Parathyroid adenoma (tissue), 2 donors: ENCODE results near the gene CTNND1.

Source experiments
- H2AFZ ChIP-seq: fragments of 300-600 bp; sonication (generic); one replicate; pipeline ENCODE4 v1.7.0; 2017; ENCODE audit warnings: antibody characterized with exemption, mild to moderate bottlenecking
- H3K27ac ChIP-seq: fragments of 300-600 bp; sonication (generic); one replicate; pipeline ENCODE4 v1.7.0; 2017
- H3K27me3 ChIP-seq: fragments of 300-600 bp; sonication (generic); one replicate; pipeline ENCODE4 v1.7.0; 2017; ENCODE audit warnings: low read length; ENCODE audit not compliant: control insufficient read depth, insufficient read depth
- H3K36me3 ChIP-seq: fragments of 300-600 bp; sonication (generic); one replicate; pipeline ENCODE4 v1.7.0; 2017; ENCODE audit warnings: low read length; ENCODE audit not compliant: control insufficient read depth, insufficient read depth
- H3K4me1 ChIP-seq: fragments of 300-600 bp; sonication (generic); one replicate; pipeline ENCODE4 v1.7.0; 2017; ENCODE audit warnings: control low read depth
- H3K4me2 ChIP-seq: fragments of 300-600 bp; sonication (generic); one replicate; pipeline ENCODE4 v1.7.0; 2017; ENCODE audit warnings: low read length
- H3K4me3 ChIP-seq: fragments of 300-600 bp; sonication (generic); one replicate; pipeline ENCODE4 v1.7.0; 2017; ENCODE audit warnings: low read depth, low read length
- H3K79me2 ChIP-seq: fragments of 300-600 bp; sonication (generic); one replicate; pipeline ENCODE4 v1.7.0; 2017; ENCODE audit warnings: control low read depth
- H3K9ac ChIP-seq: fragments of 300-600 bp; sonication (generic); one replicate; pipeline ENCODE4 v1.7.0; 2017; ENCODE audit warnings: mild to moderate bottlenecking
- H3K9me3 ChIP-seq: fragments of 300-600 bp; sonication (generic); one replicate; pipeline ENCODE4 v1.7.0; 2017; ENCODE audit warnings: low read length; ENCODE audit not compliant: control insufficient read depth
- TF ChIP-seq, protein P1 (sequence below): fragments of 300-600 bp; sonication (generic); IDR thresholded peaks from one replicate; pipeline ENCODE4 v1.7.0; 2017; ENCODE audit warnings: antibody characterized with exemption, mild to moderate bottlenecking
- donor health status: primary hyperparathyroidism.

The CTNND1 gene

DNA sequence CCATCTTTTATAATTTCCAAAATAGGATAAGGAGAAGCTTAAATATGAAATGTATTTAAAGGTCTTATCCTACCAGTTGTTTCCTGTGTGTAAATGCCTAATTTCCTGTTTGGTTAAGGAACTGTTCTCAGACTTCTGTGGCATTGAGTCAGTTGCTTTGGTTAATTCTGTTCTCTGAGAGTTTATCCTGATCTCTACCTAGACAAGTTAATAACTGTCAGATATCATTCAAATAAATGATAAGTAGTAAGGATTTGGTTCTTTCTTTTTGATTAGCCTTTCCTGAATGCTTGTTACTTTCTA lies 39.5 kb downstream of the CTNND1 start:
- TF ChIP-seq, protein P1, sequence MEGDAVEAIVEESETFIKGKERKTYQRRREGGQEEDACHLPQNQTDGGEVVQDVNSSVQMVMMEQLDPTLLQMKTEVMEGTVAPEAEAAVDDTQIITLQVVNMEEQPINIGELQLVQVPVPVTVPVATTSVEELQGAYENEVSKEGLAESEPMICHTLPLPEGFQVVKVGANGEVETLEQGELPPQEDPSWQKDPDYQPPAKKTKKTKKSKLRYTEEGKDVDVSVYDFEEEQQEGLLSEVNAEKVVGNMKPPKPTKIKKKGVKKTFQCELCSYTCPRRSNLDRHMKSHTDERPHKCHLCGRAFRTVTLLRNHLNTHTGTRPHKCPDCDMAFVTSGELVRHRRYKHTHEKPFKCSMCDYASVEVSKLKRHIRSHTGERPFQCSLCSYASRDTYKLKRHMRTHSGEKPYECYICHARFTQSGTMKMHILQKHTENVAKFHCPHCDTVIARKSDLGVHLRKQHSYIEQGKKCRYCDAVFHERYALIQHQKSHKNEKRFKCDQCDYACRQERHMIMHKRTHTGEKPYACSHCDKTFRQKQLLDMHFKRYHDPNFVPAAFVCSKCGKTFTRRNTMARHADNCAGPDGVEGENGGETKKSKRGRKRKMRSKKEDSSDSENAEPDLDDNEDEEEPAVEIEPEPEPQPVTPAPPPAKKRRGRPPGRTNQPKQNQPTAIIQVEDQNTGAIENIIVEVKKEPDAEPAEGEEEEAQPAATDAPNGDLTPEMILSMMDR: no peak
- Histone ChIP-seq H3K36me3 (no peaks in the 10 kb centered on the region), H3K4me2 (no peak overlapping the region), H3K27ac (peak overlapping the region; percentile 65), H2AFZ (no peak overlapping the region), H3K79me2 (peaks cover 7% of the 10 kb centered on the region), H3K4me3 (no peak overlapping the region), H3K27me3 (no peaks in the 10 kb centered on the region), H3K4me1 (peaks cover 12% of the 10 kb centered on the region), H3K9me3 (no peaks in the 10 kb centered on the region), H3K9ac (no peak overlapping the region)

DNA sequence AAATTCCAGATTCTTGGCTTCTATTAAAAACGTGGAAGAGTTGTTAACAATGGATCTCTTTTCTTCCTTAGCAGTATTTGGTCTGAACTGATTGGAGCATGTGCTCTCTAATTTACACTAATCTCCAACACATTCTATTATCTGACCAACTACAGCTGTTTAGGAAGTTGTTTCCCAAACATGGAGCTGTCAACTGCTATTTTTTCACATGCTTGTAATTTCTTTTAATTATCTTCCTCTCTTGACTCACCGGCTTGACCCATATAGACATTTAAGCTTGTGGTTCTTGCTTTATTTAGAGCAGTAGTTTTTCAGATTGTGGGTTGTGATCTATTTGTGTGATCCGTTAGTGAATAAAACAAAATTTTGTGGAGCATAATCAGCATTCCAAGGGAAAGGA lies 40.8 kb downstream of the CTNND1 start:
- H3K4me2 ChIP-seq: no peak overlapping the region
- TF ChIP-seq, protein P1: no peak
- no peaks in the 10 kb centered on the region for H3K9me3 ChIP-seq
- peaks cover 12% of the 10 kb centered on the region for H3K4me1 ChIP-seq
- H3K9ac ChIP-seq: no peak overlapping the region
- no peak overlapping the region for H3K27ac ChIP-seq
- no peaks in the 10 kb centered on the region for H3K27me3 ChIP-seq
- H3K36me3 ChIP-seq: no peaks in the 10 kb centered on the region
- no peak overlapping the region for H3K4me3 ChIP-seq
- H2AFZ ChIP-seq: no peak overlapping the region
- H3K79me2 ChIP-seq: peaks cover 7% of the 10 kb centered on the region

DNA sequence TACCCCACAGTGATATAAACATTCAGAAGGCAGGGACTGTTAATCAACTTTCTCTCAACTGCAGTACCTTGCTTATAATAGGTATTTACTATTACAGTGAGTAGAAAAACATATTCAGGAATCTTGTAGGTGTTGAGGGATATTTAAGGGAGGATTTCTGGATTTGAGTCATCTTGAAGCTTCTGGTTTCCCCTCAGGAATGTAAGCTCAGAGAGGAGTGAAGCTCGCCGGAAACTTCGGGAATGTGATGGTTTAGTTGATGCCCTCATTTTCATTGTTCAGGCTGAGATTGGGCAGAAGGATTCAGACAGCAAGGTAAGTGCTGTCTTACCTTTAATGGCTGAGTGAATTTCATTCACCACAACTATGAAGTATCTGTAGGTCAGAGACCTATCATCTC lies 42.9 kb downstream of the CTNND1 start:
- Histone ChIP-seq H3K36me3 (no peaks in the 10 kb centered on the region), H3K79me2 (peaks cover 13% of the 10 kb centered on the region), H3K27ac (no peak overlapping the region), H3K4me1 (peaks cover 5% of the 10 kb centered on the region), H3K4me2 (no peak overlapping the region), H3K9ac (no peak overlapping the region), H3K4me3 (no peak overlapping the region), H3K27me3 (no peaks in the 10 kb centered on the region), H3K9me3 (no peaks in the 10 kb centered on the region), H2AFZ (no peak overlapping the region)
- TF ChIP-seq, protein P1: no peak

GRCh38 chr11:57805780-57806179 lies 44.2 kb downstream of the CTNND1 start:
- Histone ChIP-seq H3K9me3 (no peaks in the 10 kb centered on the region), H3K4me2 (no peak overlapping the region), H3K79me2 (peaks cover 13% of the 10 kb centered on the region), H3K4me3 (no peak overlapping the region), H2AFZ (no peak overlapping the region), H3K4me1 (no peaks in the 10 kb centered on the region), H3K27me3 (no peaks in the 10 kb centered on the region), H3K27ac (no peak overlapping the region), H3K9ac (no peak overlapping the region), H3K36me3 (no peaks in the 10 kb centered on the region)
- TF ChIP-seq, protein P1: no peak

DNA sequence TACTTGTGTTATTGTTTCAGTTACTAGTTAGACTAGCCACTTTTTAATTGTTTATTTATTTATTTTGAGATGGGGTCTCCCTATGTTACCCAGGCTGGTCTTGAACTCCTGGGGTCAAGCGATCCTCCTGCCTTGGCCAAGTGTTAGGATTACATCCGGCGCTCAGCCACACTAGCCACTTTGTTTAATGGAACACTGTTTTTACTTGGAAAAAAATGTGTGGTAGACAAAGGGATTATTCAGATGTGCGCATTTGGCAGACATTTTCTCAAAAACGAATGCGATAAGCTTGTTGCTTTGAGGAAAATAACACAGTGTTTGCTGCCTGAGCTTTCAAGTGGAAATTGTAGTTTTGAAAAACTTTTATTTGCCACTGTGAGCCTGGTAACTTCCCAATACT lies 51.0 kb downstream of the CTNND1 start:
- no peaks in the 10 kb centered on the region for H3K9me3 ChIP-seq
- no peak overlapping the region for H3K4me2 ChIP-seq
- no peaks in the 10 kb centered on the region for H3K4me1 ChIP-seq
- no peak overlapping the region for H3K9ac ChIP-seq
- H3K4me3 ChIP-seq: no peak overlapping the region
- no peaks in the 10 kb centered on the region for H3K36me3 ChIP-seq
- H3K79me2 ChIP-seq: peaks cover 5% of the 10 kb centered on the region
- TF ChIP-seq, protein P1: no peak
- H2AFZ ChIP-seq: no peak overlapping the region
- no peak overlapping the region for H3K27ac ChIP-seq
- no peaks in the 10 kb centered on the region for H3K27me3 ChIP-seq
